Measurements from ENCODE around the gene SLC23A2.

SLC23A2 gene

DNA sequence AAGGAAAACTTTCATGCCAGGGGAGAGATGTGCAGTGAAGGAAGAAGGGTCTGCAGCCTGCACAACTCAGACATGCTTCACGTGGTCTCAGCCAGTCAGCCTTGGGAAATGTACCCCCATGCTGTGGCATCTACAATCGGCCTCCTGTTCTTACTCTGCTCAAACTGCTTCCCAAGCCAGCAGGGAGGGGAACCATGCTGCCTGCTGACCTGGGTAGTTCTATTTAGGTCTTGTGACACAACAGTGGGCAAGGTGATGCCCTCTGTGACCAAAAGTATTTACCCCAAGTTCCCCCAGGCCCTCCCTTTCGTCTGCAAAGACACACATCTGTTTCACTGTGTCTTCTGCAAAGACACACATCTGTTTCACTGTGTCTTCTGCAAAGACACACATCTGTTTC is 106.9 kb downstream of the SLC23A2 start:
- H3K4me3 ChIP-seq (ENCODE audit: low read depth, low read length) = no peak overlapping the region
- DNase-seq (ENCODE audit: low read depth) = no peak
- no peak for TF ChIP-seq POLR2A (IDR thresholded peaks at IDR 0.05; ENCODE audit: extremely low read depth, insufficient read length)
- TF ChIP-seq, protein P1, sequence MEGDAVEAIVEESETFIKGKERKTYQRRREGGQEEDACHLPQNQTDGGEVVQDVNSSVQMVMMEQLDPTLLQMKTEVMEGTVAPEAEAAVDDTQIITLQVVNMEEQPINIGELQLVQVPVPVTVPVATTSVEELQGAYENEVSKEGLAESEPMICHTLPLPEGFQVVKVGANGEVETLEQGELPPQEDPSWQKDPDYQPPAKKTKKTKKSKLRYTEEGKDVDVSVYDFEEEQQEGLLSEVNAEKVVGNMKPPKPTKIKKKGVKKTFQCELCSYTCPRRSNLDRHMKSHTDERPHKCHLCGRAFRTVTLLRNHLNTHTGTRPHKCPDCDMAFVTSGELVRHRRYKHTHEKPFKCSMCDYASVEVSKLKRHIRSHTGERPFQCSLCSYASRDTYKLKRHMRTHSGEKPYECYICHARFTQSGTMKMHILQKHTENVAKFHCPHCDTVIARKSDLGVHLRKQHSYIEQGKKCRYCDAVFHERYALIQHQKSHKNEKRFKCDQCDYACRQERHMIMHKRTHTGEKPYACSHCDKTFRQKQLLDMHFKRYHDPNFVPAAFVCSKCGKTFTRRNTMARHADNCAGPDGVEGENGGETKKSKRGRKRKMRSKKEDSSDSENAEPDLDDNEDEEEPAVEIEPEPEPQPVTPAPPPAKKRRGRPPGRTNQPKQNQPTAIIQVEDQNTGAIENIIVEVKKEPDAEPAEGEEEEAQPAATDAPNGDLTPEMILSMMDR (IDR thresholded peaks at IDR 0.05; ENCODE audit: low read depth, low read length) = no peak
- TF ChIP-seq, protein P2, sequence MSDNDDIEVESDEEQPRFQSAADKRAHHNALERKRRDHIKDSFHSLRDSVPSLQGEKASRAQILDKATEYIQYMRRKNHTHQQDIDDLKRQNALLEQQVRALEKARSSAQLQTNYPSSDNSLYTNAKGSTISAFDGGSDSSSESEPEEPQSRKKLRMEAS (IDR thresholded peaks at IDR 0.05; ENCODE audit: low read depth, low read length) = no peak
- TF ChIP-seq MYC (IDR thresholded peaks at IDR 0.05; ENCODE audit: low read depth, low read length) = no peak

- no peak for DNase-seq (ENCODE audit: low read depth)
- H3K4me3 ChIP-seq (ENCODE audit: low read depth, low read length) = no peak overlapping the region
- TF ChIP-seq MYC (IDR thresholded peaks at IDR 0.05; ENCODE audit: low read depth, low read length) (no peak), POLR2A (IDR thresholded peaks at IDR 0.05; ENCODE audit: extremely low read depth, insufficient read length) (no peak)
- TF ChIP-seq, protein P2 (IDR thresholded peaks at IDR 0.05; ENCODE audit: low read depth, low read length) = no peak
- TF ChIP-seq, protein P1 (IDR thresholded peaks at IDR 0.05; ENCODE audit: low read depth, low read length) = no peak
Measured at GRCh38 chr20:4893709-4894108, 107.6 kb downstream of the SLC23A2 start.

GRCh38 chr20:4891997-4892396 is 109.3 kb downstream of the SLC23A2 start:
- no peak for TF ChIP-seq MYC (IDR thresholded peaks at IDR 0.05; ENCODE audit: low read depth, low read length)
- TF ChIP-seq, protein P1 (IDR thresholded peaks at IDR 0.05; ENCODE audit: low read depth, low read length) = no peak
- TF ChIP-seq POLR2A (IDR thresholded peaks at IDR 0.05; ENCODE audit: extremely low read depth, insufficient read length) = no peak
- TF ChIP-seq, protein P2 (IDR thresholded peaks at IDR 0.05; ENCODE audit: low read depth, low read length) = no peak
- no peak for DNase-seq (ENCODE audit: low read depth)
- H3K4me3 ChIP-seq (ENCODE audit: low read depth, low read length) = no peak overlapping the region

GRCh38 chr20:4891190-4891763 is 110.0 kb downstream of the SLC23A2 start:
- DNase-seq (ENCODE audit: low read depth) = no peak
- no peak overlapping the region for H3K4me3 ChIP-seq (ENCODE audit: low read depth, low read length)
- TF ChIP-seq POLR2A (IDR thresholded peaks at IDR 0.05; ENCODE audit: extremely low read depth, insufficient read length) (no peak), MYC (IDR thresholded peaks at IDR 0.05; ENCODE audit: low read depth, low read length) (no peak)
- TF ChIP-seq, protein P2 (IDR thresholded peaks at IDR 0.05; ENCODE audit: low read depth, low read length) = no peak
- TF ChIP-seq, protein P1 (IDR thresholded peaks at IDR 0.05; ENCODE audit: low read depth, low read length) = no peak

DNA sequence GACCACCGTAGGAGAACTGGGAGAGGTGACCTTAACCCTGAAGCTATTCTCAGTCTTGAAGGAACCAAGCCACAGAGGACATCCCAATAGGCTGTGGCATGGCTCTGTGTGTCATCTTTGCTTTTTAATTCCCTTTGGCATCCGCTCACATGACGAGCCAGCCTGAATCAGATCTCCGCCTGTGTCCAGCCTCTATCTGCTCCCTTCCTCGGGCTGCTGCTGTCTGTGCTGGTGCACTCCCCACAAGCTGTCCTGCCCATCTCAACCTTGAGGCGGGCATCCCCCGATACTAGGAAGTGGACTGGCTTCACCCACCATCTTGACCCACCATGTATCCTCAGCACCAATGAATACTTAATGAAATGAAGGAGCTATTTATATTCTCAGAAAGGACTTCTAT is 111.9 kb downstream of the SLC23A2 start:
- DNase-seq (ENCODE audit: low read depth) = no peak
- no peak overlapping the region for H3K4me3 ChIP-seq (ENCODE audit: low read depth, low read length)
- TF ChIP-seq, protein P1 (IDR thresholded peaks at IDR 0.05; ENCODE audit: low read depth, low read length) = no peak
- TF ChIP-seq POLR2A (IDR thresholded peaks at IDR 0.05; ENCODE audit: extremely low read depth, insufficient read length) = no peak
- TF ChIP-seq, protein P2 (IDR thresholded peaks at IDR 0.05; ENCODE audit: low read depth, low read length) = no peak
- TF ChIP-seq MYC (IDR thresholded peaks at IDR 0.05; ENCODE audit: low read depth, low read length) = no peak

All from NB4 (cell line).